Effector memory CD8-positive, alpha-beta T cell (primary cell): ENCODE data around the gene C4orf46.
"Not testable (repeated sequence)": the region's sequence is repeated elsewhere in the genome, so short reads cannot be mapped to it uniquely, and the experiment has no call there.

Experiments
- ATAC-seq: fragments of 150-1000 bp; cut with Tn5 transposase; replicated peaks from 2 replicates; pipeline ENCODE4 v1.10.0; 2021; ENCODE audit warnings: mild to moderate bottlenecking, moderate library complexity
- DNase-seq, 3 experiments: peaks; one replicate each; pipeline ENCODE4 v3.0.0; 2021
- H3K27ac Mint-ChIP-seq, 2 donors: one replicate each; pipeline ENCODE4 v1.8.0; 2022; ENCODE audit warnings: mild to moderate bottlenecking in 2 of 2, mixed read lengths in 2 of 2, moderate library complexity in 2 of 2
- H3K27me3 Mint-ChIP-seq, 2 donors: one replicate each; pipeline ENCODE4 v1.8.0; 2022; ENCODE audit warnings: mixed read lengths in 2 of 2
- H3K36me3 Mint-ChIP-seq: one replicate; pipeline ENCODE4 v1.8.0; 2022; ENCODE audit warnings: mild to moderate bottlenecking, moderate library complexity, mixed read lengths; ENCODE audit not compliant: insufficient read depth
- H3K4me1 Mint-ChIP-seq, 2 donors: one replicate each; pipeline ENCODE4 v1.8.0; 2022; ENCODE audit warnings: low read depth in 2 of 2, mixed read lengths in 2 of 2
- H3K4me3 Mint-ChIP-seq, 2 donors: one replicate each; pipeline ENCODE4 v1.8.0; 2022; ENCODE audit warnings: mild to moderate bottlenecking in 2 of 2, mixed read lengths in 2 of 2, moderate library complexity in 2 of 2
- H3K9me3 Mint-ChIP-seq, 2 donors: one replicate each; pipeline ENCODE4 v1.8.0; 2022; ENCODE audit warnings: mixed read lengths in 2 of 2
- total RNA-seq, 9 experiments: gene quantifications; one replicate each; lab custom pipeline; 2026; lab: John Stamatoyannopoulos, UW

The C4orf46 gene
- total RNA-seq = 7.3 to 21.9 (median 12.8) reads per million in 9 experiments

GRCh38 chr4:158671665-158671914, at the start of gene C4orf46:
C4orf46 (minus strand) TSS chr4:158671887; CDS start chr4:158671801, 86 bp downstream.
- peak within 1 kb of the TSS; percentile 92 to 97 for H3K4me3 Mint-ChIP-seq
- H3K27me3 Mint-ChIP-seq = no peaks in the 10 kb centered on the region
- DNase-seq (no peak), ATAC-seq (no peak)
- H3K4me1 Mint-ChIP-seq = peaks cover 10 to 13% of the 10 kb centered on the region in 2 donors
- peak within 1 kb of the TSS; percentile 97 to 100 for H3K27ac Mint-ChIP-seq
- H3K9me3 Mint-ChIP-seq = no peaks in the 10 kb centered on the region
- H3K36me3 Mint-ChIP-seq = peaks cover 16% of the 10 kb centered on the region

GRCh38 chr4:158715802-158716201, 44.1 kb upstream of the C4orf46 start:
- DNase-seq = no peak
- ATAC-seq = no peak
- Mint-ChIP-seq H3K9me3 (no peaks in the 10 kb centered on the region), H3K4me1 (peaks cover 7 to 15% of the 10 kb centered on the region in 2 donors), H3K27me3 (no peaks in the 10 kb centered on the region), H3K4me3 (no peak overlapping the region), H3K36me3 (peaks cover 96% of the 10 kb centered on the region), H3K27ac (peak overlapping the region in 1 of 2 donors; percentile 25)

DNA sequence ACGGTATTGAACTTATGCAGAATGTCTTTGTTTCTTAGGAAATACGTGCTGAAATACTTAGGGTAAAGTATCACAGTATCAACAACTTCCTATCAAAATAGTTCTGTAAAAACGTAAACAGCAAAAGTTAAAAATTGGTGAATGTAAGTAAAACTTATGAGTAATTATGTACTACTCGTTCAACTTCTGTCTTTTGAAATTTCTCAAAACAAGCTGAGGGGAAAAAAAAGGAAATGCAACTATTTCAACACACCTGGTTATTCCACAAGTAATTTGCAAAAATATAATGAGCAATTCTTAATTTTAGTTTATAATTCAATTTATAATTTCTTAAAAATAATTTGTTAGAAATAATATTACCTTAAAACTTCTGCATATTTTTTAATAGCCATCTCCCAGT, 43.2 kb upstream of the C4orf46 start:
- Mint-ChIP-seq H3K36me3 (peaks cover 95% of the 10 kb centered on the region), H3K4me3 (no peak overlapping the region), H3K9me3 (no peaks in the 10 kb centered on the region), H3K27ac (no peak overlapping the region), H3K4me1 (peaks cover 7 to 13% of the 10 kb centered on the region in 2 donors), H3K27me3 (no peaks in the 10 kb centered on the region)
- DNase-seq (no peak), ATAC-seq (no peak)

- H3K27ac Mint-ChIP-seq = peak overlapping the region; percentile 27 to 53
Measured at GRCh38 chr4:158712622-158713021, 40.9 kb upstream of the C4orf46 start.

DNA sequence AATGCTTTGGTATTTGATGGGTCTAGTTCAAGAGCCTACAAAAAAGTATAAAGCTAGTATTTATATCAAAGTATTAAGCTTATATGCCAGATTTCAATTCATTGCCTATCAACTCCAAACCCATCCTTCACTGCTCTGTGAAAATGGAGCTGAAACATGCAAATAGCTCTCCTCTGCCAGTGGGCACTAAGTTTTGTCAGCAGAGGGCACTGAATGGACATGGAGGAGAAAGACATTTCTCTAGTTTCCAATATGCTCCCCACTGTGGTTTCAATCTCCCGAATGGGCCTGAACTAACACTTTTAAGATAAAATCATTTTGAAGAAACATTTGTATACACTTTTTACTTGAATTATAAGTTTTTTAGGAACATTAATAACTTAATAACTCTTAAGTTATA, 39.1 kb upstream of the C4orf46 start:
- Mint-ChIP-seq H3K27ac (no peak overlapping the region), H3K36me3 (peaks cover 77% of the 10 kb centered on the region), H3K9me3 (no peaks in the 10 kb centered on the region)

More at GRCh38 chr4:158712622-158713021, 40.9 kb upstream of the C4orf46 start:
- not testable (repeated sequence) for DNase-seq, ATAC-seq, H3K27me3 Mint-ChIP-seq, H3K4me3 Mint-ChIP-seq, H3K9me3 Mint-ChIP-seq, H3K4me1 Mint-ChIP-seq
- H3K36me3 Mint-ChIP-seq = peaks cover 93% of the 10 kb centered on the region

GRCh38 chr4:158704274-158704673, 32.6 kb upstream of the C4orf46 start:
- DNase-seq = no peak
- peak overlapping the region; percentile 30 to 50 for H3K27ac Mint-ChIP-seq
- ATAC-seq = no peak
- no peak overlapping the region for H3K4me3 Mint-ChIP-seq
- no peaks in the 10 kb centered on the region for H3K4me1 Mint-ChIP-seq
- H3K27me3 Mint-ChIP-seq = no peaks in the 10 kb centered on the region
- no peaks in the 10 kb centered on the region for H3K9me3 Mint-ChIP-seq
- peaks cover 21% of the 10 kb centered on the region for H3K36me3 Mint-ChIP-seq

More for the DNA sequence above, 39.1 kb upstream of the C4orf46 start:
- peaks cover 0 to 2% of the 10 kb centered on the region in 2 donors for H3K4me1 Mint-ChIP-seq
- H3K27me3 Mint-ChIP-seq = no peaks in the 10 kb centered on the region
- no peak for ATAC-seq
- no peak for DNase-seq
- H3K4me3 Mint-ChIP-seq = no peak overlapping the region

DNA sequence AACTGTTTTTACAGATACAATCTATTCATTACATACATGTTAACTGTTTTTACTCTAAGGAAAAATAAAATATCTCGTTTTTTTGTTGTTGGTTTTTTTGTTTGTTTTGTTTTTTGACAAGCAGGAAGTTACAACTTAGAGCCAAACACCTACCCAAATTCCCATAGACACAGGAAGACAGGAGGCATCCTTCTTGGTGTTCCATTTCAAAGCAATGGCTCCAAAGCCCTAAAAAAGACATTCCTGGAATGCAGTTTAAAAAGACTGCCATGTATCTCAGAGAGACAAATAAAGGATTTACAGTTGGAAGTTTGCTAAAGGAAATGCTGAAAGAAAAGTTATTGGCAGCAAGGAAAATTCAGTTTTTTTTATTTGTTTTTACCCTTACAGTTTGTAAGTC, 17.1 kb upstream of the C4orf46 start:
- no peaks in the 10 kb centered on the region for H3K27me3 Mint-ChIP-seq
- no peak overlapping the region for H3K4me3 Mint-ChIP-seq
- H3K9me3 Mint-ChIP-seq = no peaks in the 10 kb centered on the region
- ATAC-seq (no peak), DNase-seq (no peak)
- peaks cover 11% of the 10 kb centered on the region for H3K36me3 Mint-ChIP-seq
- no peaks in the 10 kb centered on the region for H3K4me1 Mint-ChIP-seq
- H3K27ac Mint-ChIP-seq = no peak overlapping the region

GRCh38 chr4:158682066-158682465, 10.4 kb upstream of the C4orf46 start:
- H3K9me3 Mint-ChIP-seq = no peaks in the 10 kb centered on the region
- no peak overlapping the region for H3K27ac Mint-ChIP-seq
- no peak overlapping the region for H3K4me3 Mint-ChIP-seq
- peaks cover 14% of the 10 kb centered on the region for H3K36me3 Mint-ChIP-seq
- H3K4me1 Mint-ChIP-seq = peaks cover 0 to 5% of the 10 kb centered on the region in 2 donors
- DNase-seq (no peak), ATAC-seq (no peak)
- H3K27me3 Mint-ChIP-seq = no peaks in the 10 kb centered on the region

GRCh38 chr4:158681629-158682028, 9.9 kb upstream of the C4orf46 start:
- Mint-ChIP-seq H3K27ac (no peak overlapping the region), H3K36me3 (peaks cover 14% of the 10 kb centered on the region), H3K4me1 (peaks cover 0 to 5% of the 10 kb centered on the region in 2 donors), H3K27me3 (no peaks in the 10 kb centered on the region), H3K4me3 (no peak overlapping the region), H3K9me3 (no peaks in the 10 kb centered on the region)
- DNase-seq (no peak), ATAC-seq (no peak)

- H3K27ac Mint-ChIP-seq = no peak overlapping the region
- peaks cover 0 to 5% of the 10 kb centered on the region in 2 donors for H3K4me1 Mint-ChIP-seq
- H3K36me3 Mint-ChIP-seq = peaks cover 10% of the 10 kb centered on the region
- no peak overlapping the region for H3K4me3 Mint-ChIP-seq
- DNase-seq = no peak
- no peaks in the 10 kb centered on the region for H3K9me3 Mint-ChIP-seq
- ATAC-seq = no peak
- H3K27me3 Mint-ChIP-seq = no peaks in the 10 kb centered on the region
Measured at GRCh38 chr4:158678767-158679166, 7.1 kb upstream of the C4orf46 start.

- DNase-seq (no peak), ATAC-seq (no peak)
- H3K4me1 Mint-ChIP-seq = peaks cover 7 to 9% of the 10 kb centered on the region in 2 donors
- H3K4me3 Mint-ChIP-seq = no peak overlapping the region
- H3K27ac Mint-ChIP-seq = no peak overlapping the region
- H3K9me3 Mint-ChIP-seq = no peaks in the 10 kb centered on the region
- no peaks in the 10 kb centered on the region for H3K27me3 Mint-ChIP-seq
- H3K36me3 Mint-ChIP-seq = peaks cover 14% of the 10 kb centered on the region
Measured at GRCh38 chr4:158676076-158676475, 4.4 kb upstream of the C4orf46 start.

DNA sequence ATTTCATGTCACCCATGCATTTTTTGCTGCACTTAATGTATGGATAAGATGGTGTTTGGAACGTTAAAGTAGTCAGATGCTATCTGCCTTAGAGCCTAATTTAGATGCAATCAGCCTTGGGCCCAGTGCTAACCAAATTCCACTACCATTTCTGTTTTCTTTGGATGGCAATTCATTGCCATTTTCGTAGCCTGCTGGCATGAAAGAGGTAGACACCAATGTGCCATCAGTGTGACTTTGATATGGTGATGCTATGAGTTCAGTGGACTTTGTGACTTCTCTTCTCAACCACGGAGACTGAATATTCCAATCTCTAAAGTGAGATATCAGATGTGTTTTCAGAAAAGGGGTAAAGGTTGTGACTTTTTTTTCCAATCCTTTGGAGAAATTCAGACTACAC, 1.9 kb upstream of the C4orf46 start:
- Mint-ChIP-seq H3K4me1 (peaks cover 10 to 13% of the 10 kb centered on the region in 2 donors), H3K27ac (peak overlapping the region in 1 of 2 donors; percentile 100)
- no peak for ATAC-seq

DNA sequence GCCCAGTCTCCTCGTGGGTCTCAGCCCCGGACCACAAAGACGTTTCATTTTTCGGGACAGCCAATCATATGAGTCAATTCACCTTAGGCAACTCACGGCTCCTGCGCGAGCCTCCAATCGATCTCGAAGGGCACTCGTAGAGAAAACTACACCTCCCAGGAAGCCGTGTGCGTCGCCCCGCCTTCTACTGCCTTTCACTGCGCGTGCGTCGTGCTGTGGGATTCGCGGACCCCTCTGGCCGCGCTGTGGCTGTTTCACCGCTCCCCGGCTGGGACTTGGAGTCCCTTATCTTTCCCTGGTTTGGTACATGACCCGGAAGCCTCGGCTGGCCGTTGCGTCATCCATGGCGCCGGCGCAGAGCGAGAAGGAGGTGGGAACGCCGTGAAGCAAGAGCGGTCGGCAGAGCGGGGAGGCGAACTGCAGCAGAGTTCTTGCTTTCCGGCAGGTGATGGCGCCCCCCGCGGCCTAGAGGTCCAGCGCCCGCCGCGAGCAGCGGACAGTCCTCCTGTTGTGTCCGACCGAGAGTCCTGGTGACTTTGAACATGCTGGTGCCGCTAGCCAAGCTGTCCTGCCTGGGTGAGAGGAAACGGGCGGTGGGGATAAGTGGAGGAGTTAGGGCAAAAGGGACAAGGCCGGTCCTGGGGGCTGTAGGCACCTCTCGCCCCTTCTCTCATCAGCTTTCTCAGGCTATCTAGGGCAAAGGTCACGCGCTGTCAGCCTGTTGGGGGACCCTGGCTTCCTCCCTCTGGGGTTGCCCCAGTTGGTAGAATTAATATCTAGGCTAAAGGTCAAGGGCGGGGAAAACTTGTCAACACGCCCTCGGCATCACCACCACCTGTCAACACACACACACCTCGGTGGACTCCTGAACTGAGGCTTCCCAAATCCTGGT, 474 bp upstream of the C4orf46 start, which contains the start of gene ETFDH:
Gene ETFDH (plus strand): TSS at position 382 of the 892 bp plus-strand sequence. CDS start 161 bp downstream, at position 543.
- Mint-ChIP-seq H3K36me3 (peaks cover 16% of the 10 kb centered on the region), H3K27me3 (no peaks in the 10 kb centered on the region), H3K27ac (peak within 1 kb of the TSS; percentile 97 to 100), H3K4me1 (peaks cover 10 to 13% of the 10 kb centered on the region in 2 donors), H3K9me3 (no peaks in the 10 kb centered on the region), H3K4me3 (peak within 1 kb of the TSS; percentile 92 to 97)
- DNase-seq = peak; percentile 97 to 98 (median 98)
- ATAC-seq = peak; percentile 80

More for the DNA sequence above, 1.9 kb upstream of the C4orf46 start:
- H3K4me3 Mint-ChIP-seq = no peak overlapping the region
- H3K36me3 Mint-ChIP-seq = peaks cover 16% of the 10 kb centered on the region
- no peaks in the 10 kb centered on the region for H3K27me3 Mint-ChIP-seq
- DNase-seq = no peak
- H3K9me3 Mint-ChIP-seq = no peaks in the 10 kb centered on the region
